HL-60 (cell line): Measurements from ENCODE around the gene LRRC15.

ENCODE experiments used
- CTCF ChIP-seq: IDR thresholded peaks from one replicate; pipeline ENCODE4 v1.5.1; 2011; ENCODE audit warnings: low read length, control low read depth, inconsistent platforms; ENCODE audit not compliant: insufficient read depth
- POLR2AphosphoS5 ChIP-seq: IDR thresholded peaks from 2 replicates; pipeline ENCODE4 v1.6.1; 2012; ENCODE audit warnings: low read depth
- SPI1 ChIP-seq: IDR thresholded peaks from 2 replicates; pipeline ENCODE4 v1.6.1; 2012; ENCODE audit warnings: low read depth, mild to moderate bottlenecking, borderline replicate concordance

GRCh38 chr3:194326968-194327217 lies 42.6 kb downstream of the LRRC15 start:
- no peak for TF ChIP-seq SPI1
- TF ChIP-seq CTCF: no peak
- no peak for TF ChIP-seq POLR2AphosphoS5
